PC-3 (cell line): ENCODE measurements around the gene ABTB2. TPM values are rescaled to one million over a fixed set of nuclear protein-coding genes. Genes with fewer than 3 reads are reported as not detected.

Source experiments
- ATAC-seq: fragments of 200-7000 bp; cut with Tn5 transposase; 2 replicates; pipeline ENCODE4 v1.9.1; 2020; ENCODE audit warnings: mild to moderate bottlenecking, moderate library complexity
- BruUV-seq: library from RNA; stranded (reverse); fragments of 400-500 nt; replicated peaks from 2 replicates; lab custom pipeline; 2021; lab: Mats Ljungman, UMichigan
- CTCF ChIA-PET: fragments of 300-600 bp; sonication (Branson Sonifier 250); formaldehyde crosslinking; loops from one replicate; lab custom pipeline; 2022; ENCODE audit warnings: antibody characterized with exemption; lab: Charles Lee
- POLR2A ChIA-PET: fragments of 300-600 bp; sonication (Branson Sonifier 250); formaldehyde crosslinking; loops from one replicate; lab custom pipeline; 2022; ENCODE audit warnings: antibody characterized with exemption; ENCODE audit not compliant: unreplicated experiment; lab: Charles Lee
- DNase-seq: peaks from one replicate; pipeline ENCODE4 v3.0.0-alpha.2; 2015
- H2AFZ ChIP-seq: fragments of 300-600 bp; sonication (generic); 2 replicates; pipeline ENCODE4 v1.6.0; 2016; ENCODE audit warnings: antibody characterized with exemption, low read length
- H3F3A ChIP-seq: fragments of 300-600 bp; sonication (generic); one replicate; pipeline ENCODE4 v1.6.0; 2017; ENCODE audit warnings: antibody characterized with exemption, low read length, control low read depth, mild to moderate bottlenecking; ENCODE audit not compliant: unreplicated experiment
- H3K27ac ChIP-seq: fragments of 300-600 bp; sonication (generic); 2 replicates; pipeline ENCODE4 v1.5.1; 2016; ENCODE audit warnings: mild to moderate bottlenecking, low read length
- H3K27me3 ChIP-seq: fragments of 300-600 bp; sonication (generic); 2 replicates; pipeline ENCODE4 v1.6.1; 2016; ENCODE audit warnings: low read length, mixed read lengths
- H3K36me3 ChIP-seq: fragments of 300-600 bp; sonication (generic); 2 replicates; pipeline ENCODE4 v1.6.1; 2016; ENCODE audit warnings: low read depth, mixed run types, low read length, mixed read lengths
- H3K4me1 ChIP-seq: fragments of 300-600 bp; sonication (generic); 2 replicates; pipeline ENCODE4 v1.5.1; 2016; ENCODE audit warnings: low read length; ENCODE audit not compliant: insufficient read depth
- H3K4me2 ChIP-seq: fragments of 300-600 bp; sonication (generic); 2 replicates; pipeline ENCODE4 v1.6.0; 2016; ENCODE audit warnings: low read length
- H3K4me3 ChIP-seq: fragments of 300-600 bp; sonication (generic); 2 replicates; pipeline ENCODE4 v1.5.1; 2016; ENCODE audit warnings: mild to moderate bottlenecking, low read length, mixed read lengths
- H3K79me2 ChIP-seq: fragments of 300-600 bp; sonication (generic); 2 replicates; pipeline ENCODE4 v1.6.1; 2017; ENCODE audit warnings: low read length, mixed read lengths
- H3K9ac ChIP-seq: fragments of 300-600 bp; sonication (generic); 2 replicates; pipeline ENCODE4 v1.6.0; 2016; ENCODE audit warnings: mild to moderate bottlenecking, low read length
- H3K9me2 ChIP-seq: fragments of 300-600 bp; sonication (generic); replicated peaks from 2 replicates; pipeline ENCODE4 v1.6.1; 2016; ENCODE audit warnings: mixed run types, low read length, mixed read lengths
- H3K9me3 ChIP-seq: fragments of 300-600 bp; sonication (generic); 2 replicates; pipeline ENCODE4 v1.6.1; 2016; ENCODE audit warnings: low read length, mixed read lengths
- H4K20me1 ChIP-seq: fragments of 300-600 bp; sonication (generic); 2 replicates; pipeline ENCODE4 v1.6.1; 2016; ENCODE audit warnings: low read length, mixed read lengths
- EZH2 ChIP-seq: fragments of 300-600 bp; sonication (generic); IDR thresholded peaks from one replicate; pipeline ENCODE4 v1.6.1; 2017; ENCODE audit warnings: antibody characterized with exemption, mild to moderate bottlenecking, low read length; ENCODE audit not compliant: unreplicated experiment
- EZH2phosphoT487 ChIP-seq: fragments of 300-600 bp; sonication (generic); IDR thresholded peaks from 2 replicates; pipeline ENCODE4 v1.6.1; 2018; ENCODE audit warnings: mild to moderate bottlenecking, antibody characterized with exemption, low read length, borderline replicate concordance
- intact Hi-C: fragments of 100-400 bp; cut with micrococcal nuclease; formaldehyde crosslinking; loops from 2 replicates; pipeline ENCODE4 v1.9.0; 2023
- total RNA-seq: library from RNA; depleted of rRNA; stranded (reverse); fragments of >200 nt; gene quantifications from 2 replicates; pipeline ENCODE4 v1.2.3, GENCODE V29; 2014
- TF ChIP-seq, protein P1 (sequence below): fragments of 300-600 bp; sonication (generic); conservative IDR thresholded peaks from 2 replicates; pipeline ENCODE4 v1.5.1; 2017; ENCODE audit warnings: antibody characterized with exemption, low read depth, mild to moderate bottlenecking, low read length

Gene ABTB2
- total RNA-seq, 1 experiment from 2014 or later, result 5.2 TPM

DNA sequence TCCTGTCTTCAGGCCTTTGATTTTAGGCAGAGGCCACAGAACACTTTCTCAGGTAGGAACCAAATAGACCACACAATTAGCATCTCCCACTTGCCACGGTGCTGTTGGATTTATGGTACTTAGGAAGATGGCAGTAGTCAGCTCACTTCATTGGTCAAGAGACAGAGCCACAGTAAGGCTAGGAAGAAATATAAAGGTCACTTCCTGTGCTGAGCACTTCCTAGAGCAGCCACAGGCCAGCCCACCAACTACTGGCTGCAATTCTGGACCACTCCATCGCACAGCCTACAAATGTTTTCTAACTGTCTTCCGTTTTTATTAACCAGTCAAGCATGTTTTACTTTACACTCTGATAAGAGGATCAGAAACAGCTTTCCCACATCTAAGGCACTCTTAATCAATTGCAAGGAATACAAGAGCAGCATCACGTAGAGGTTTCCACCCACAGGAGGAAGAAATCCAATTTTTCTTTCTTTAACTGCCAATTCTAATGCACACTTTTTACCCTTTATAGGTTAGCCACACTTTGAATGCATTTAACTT is 54.7 kb downstream of the ABTB2 start:
- intact Hi-C loops, result no loop called here
- CTCF ChIA-PET, result no interaction called here
- peak overlapping the region; percentile 42 for H3K4me2 ChIP-seq

DNA sequence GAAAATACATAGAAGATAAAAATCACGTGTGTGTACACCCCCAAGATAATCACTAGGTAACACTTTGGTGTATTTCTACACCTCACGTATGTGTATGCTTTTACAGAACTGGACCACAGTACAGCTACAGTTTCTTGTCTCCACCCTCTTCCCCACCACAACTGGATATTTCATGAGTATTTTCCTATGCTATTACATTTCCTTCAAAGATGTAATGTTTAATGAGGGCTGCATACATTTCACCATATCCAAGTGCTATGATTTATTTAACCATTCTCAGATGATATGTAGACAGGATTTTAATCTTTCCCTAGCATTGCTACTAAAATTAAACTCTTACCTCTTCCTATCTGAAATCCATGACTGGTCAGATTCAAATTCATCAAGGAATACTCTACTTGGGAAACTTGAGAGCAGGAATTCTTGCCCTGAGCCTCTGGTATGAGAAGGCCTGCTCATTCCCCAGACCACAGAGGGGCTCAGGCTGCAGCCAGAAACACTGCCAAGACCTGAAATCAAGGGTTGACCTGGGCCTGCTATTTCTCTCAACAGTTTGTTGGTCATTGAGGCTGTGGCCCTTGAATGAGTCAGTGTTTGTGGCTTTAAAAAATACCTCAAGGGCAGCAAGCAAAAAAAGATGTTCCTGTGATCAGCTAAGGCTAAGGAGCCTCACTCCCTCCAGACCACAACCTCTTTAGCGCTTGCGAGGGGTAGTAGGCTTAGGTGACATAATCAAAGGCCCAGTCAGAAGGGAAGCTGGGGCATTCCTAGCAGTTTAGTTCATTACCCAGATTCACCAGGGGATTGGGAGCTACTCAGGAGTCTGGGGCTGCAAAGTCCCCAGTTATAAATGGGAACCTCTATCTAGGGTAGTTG is 55.5 kb downstream of the ABTB2 start:
- H3K27me3 ChIP-seq, result no peaks in the 10 kb centered on the region
- H2AFZ ChIP-seq, result no peak overlapping the region
- H3K9me3 ChIP-seq, result no peaks in the 10 kb centered on the region
- TF ChIP-seq, protein P1, sequence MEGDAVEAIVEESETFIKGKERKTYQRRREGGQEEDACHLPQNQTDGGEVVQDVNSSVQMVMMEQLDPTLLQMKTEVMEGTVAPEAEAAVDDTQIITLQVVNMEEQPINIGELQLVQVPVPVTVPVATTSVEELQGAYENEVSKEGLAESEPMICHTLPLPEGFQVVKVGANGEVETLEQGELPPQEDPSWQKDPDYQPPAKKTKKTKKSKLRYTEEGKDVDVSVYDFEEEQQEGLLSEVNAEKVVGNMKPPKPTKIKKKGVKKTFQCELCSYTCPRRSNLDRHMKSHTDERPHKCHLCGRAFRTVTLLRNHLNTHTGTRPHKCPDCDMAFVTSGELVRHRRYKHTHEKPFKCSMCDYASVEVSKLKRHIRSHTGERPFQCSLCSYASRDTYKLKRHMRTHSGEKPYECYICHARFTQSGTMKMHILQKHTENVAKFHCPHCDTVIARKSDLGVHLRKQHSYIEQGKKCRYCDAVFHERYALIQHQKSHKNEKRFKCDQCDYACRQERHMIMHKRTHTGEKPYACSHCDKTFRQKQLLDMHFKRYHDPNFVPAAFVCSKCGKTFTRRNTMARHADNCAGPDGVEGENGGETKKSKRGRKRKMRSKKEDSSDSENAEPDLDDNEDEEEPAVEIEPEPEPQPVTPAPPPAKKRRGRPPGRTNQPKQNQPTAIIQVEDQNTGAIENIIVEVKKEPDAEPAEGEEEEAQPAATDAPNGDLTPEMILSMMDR, result no peak
- no peak for TF ChIP-seq EZH2
- no peak for TF ChIP-seq EZH2phosphoT487
- POLR2A ChIA-PET, result no interaction called here
- intact Hi-C loops, result no loop called here
- H3K36me3 ChIP-seq, result no peaks in the 10 kb centered on the region
- peaks cover 32% of the 10 kb centered on the region; the same call in 1 of the 2 replicates for H3K79me2 ChIP-seq
- peaks cover 6% of the 10 kb centered on the region for H3F3A ChIP-seq
- no peaks in the 10 kb centered on the region for H3K9me2 ChIP-seq
- H3K4me3 ChIP-seq, result no peak overlapping the region
- ATAC-seq (peak; percentile 92), DNase-seq (peak; percentile 84)
- H3K4me1 ChIP-seq, result peaks cover 23% of the 10 kb centered on the region
- peak overlapping the region; percentile 43 for H3K4me2 ChIP-seq
- peak overlapping the region; percentile 49 for H3K27ac ChIP-seq
- 0 out of 2 replicates have a peak, but pooled peaks cover 6% of the 10 kb centered on the region for H4K20me1 ChIP-seq
- no peak overlapping the region for H3K9ac ChIP-seq
- CTCF ChIA-PET, result no interaction called here
- BruUV-seq, result no TSS peak

More for the DNA sequence above, 54.7 kb downstream of the ABTB2 start:
- H3K9me3 ChIP-seq, result no peaks in the 10 kb centered on the region
- H3K9ac ChIP-seq, result no peak overlapping the region
- H3K27me3 ChIP-seq, result no peaks in the 10 kb centered on the region
- no peak overlapping the region for H3K4me3 ChIP-seq
- H3K36me3 ChIP-seq, result no peaks in the 10 kb centered on the region
- peaks cover 6% of the 10 kb centered on the region for H3F3A ChIP-seq
- H3K79me2 ChIP-seq, result peaks cover 32% of the 10 kb centered on the region; the same call in 1 of the 2 replicates
- TF ChIP-seq EZH2 (no peak), EZH2phosphoT487 (no peak)
- TF ChIP-seq, protein P1, result no peak
- no TSS peak for BruUV-seq
- H3K27ac ChIP-seq, result peak overlapping the region; percentile 49
- H2AFZ ChIP-seq, result no peak overlapping the region
- no peak for ATAC-seq
- POLR2A ChIA-PET, result no interaction called here
- H3K9me2 ChIP-seq, result no peaks in the 10 kb centered on the region
- 0 out of 2 replicates have a peak, but pooled peaks cover 6% of the 10 kb centered on the region for H4K20me1 ChIP-seq
- no peak for DNase-seq
- peaks cover 28% of the 10 kb centered on the region for H3K4me1 ChIP-seq
